ENCODE results near the gene NRXN3.

GRCh38 chr14:79016828-79017505 lies 846.8 kb downstream of the NRXN3 start:
- TF ChIP-seq CTCF (IDR thresholded peaks at IDR 0.05) (no peak), POLR2A (IDR thresholded peaks at IDR 0.05) (no peak)
